ENCODE data around the gene SPCS2. TPM values are rescaled to one million over a fixed set of nuclear protein-coding genes. Genes with fewer than 3 reads are reported as not detected.
"Not testable (repeated sequence)": the region's sequence is repeated elsewhere in the genome, so short reads cannot be mapped to it uniquely, and the experiment has no call there.

The SPCS2 gene
- total RNA-seq, 1 donor from 2014 or later = 120 TPM

DNA sequence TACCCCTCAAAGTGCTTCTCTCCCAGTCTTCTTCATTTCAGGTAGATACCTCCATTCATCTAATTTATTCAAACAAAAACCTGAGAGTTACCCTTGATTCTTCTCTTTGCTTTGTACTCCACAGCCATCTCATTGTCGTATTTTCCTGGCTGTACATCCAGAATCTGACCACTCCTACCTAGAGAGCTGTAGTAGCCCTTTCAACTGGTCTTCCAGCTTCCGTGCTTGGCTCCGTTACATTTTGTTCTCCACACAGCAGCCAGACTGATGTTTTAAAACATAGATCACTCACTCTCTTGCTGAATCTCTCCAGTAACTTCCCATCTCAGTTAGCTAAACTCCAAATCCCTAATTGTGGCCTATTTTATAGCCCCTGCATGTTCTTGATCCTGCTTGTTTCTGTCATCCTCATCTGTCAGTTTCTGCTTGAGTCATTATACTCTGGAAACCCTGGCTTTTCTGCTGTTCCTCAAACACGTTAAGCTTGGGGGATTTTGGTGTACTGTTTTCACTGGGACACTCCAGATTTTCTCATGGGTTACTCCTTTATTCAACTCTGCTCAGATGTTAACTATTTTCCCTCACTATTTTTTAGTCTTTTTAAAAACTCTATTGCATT, 7.4 kb downstream of the SPCS2 start:
- no peak overlapping the region for H3K4me3 Mint-ChIP-seq (ENCODE audit: unreplicated experiment)
- H3K27ac ChIP-seq (ENCODE audit: low read depth, low read length) = no peak overlapping the region
- no peaks in the 10 kb centered on the region for H3K9me3 Mint-ChIP-seq (ENCODE audit: unreplicated experiment)
- H3K36me3 ChIP-seq (ENCODE audit: insufficient read depth, low read length) = peaks cover 7% of the 10 kb centered on the region
- H3K27me3 Mint-ChIP-seq (ENCODE audit: low read depth, unreplicated experiment) = no peaks in the 10 kb centered on the region
- H2AFZ ChIP-seq (ENCODE audit: low read depth, low read length) = no peak overlapping the region
- DNase-seq (ENCODE audit: low read depth) = no peak
- H3K27me3 ChIP-seq (ENCODE audit: insufficient read depth, low read length) = no peaks in the 10 kb centered on the region
- no peak for FAIRE-seq
- peaks cover 2% of the 10 kb centered on the region for H3K36me3 Mint-ChIP-seq (ENCODE audit: low read depth, unreplicated experiment)
- no peaks in the 10 kb centered on the region for H3K4me1 ChIP-seq (ENCODE audit: insufficient read depth, low read length)
- peaks cover 99% of the 10 kb centered on the region for H3K79me2 ChIP-seq (ENCODE audit: insufficient read depth, low read length)
- no peak overlapping the region for H3K4me2 ChIP-seq (ENCODE audit: low read length)
- no peak overlapping the region for H3K27ac Mint-ChIP-seq (ENCODE audit: unreplicated experiment)
- H3K9ac ChIP-seq (ENCODE audit: low read length) = no peak overlapping the region
- H3K4me3 ChIP-seq (ENCODE audit: insufficient read depth, low read depth, low read length) = no peak overlapping the region
- no peaks in the 10 kb centered on the region for H3K9me3 ChIP-seq (ENCODE audit: insufficient read depth, low read depth, low read length)
- TF ChIP-seq, protein P1, sequence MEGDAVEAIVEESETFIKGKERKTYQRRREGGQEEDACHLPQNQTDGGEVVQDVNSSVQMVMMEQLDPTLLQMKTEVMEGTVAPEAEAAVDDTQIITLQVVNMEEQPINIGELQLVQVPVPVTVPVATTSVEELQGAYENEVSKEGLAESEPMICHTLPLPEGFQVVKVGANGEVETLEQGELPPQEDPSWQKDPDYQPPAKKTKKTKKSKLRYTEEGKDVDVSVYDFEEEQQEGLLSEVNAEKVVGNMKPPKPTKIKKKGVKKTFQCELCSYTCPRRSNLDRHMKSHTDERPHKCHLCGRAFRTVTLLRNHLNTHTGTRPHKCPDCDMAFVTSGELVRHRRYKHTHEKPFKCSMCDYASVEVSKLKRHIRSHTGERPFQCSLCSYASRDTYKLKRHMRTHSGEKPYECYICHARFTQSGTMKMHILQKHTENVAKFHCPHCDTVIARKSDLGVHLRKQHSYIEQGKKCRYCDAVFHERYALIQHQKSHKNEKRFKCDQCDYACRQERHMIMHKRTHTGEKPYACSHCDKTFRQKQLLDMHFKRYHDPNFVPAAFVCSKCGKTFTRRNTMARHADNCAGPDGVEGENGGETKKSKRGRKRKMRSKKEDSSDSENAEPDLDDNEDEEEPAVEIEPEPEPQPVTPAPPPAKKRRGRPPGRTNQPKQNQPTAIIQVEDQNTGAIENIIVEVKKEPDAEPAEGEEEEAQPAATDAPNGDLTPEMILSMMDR (IDR thresholded peaks at IDR 0.05; ENCODE audit: insufficient read depth, low read depth, low read length) = no peak
- TF ChIP-seq EZH2 (IDR thresholded peaks at IDR 0.05; ENCODE audit: insufficient read depth, low read length) = no peak
- H4K20me1 ChIP-seq (ENCODE audit: insufficient read depth, low read length) = peaks cover 88% of the 10 kb centered on the region
- peaks cover 20% of the 10 kb centered on the region for H3K4me1 Mint-ChIP-seq (ENCODE audit: low read depth, unreplicated experiment)

GRCh38 chr11:74957937-74958629, 9.0 kb downstream of the SPCS2 start:
- Mint-ChIP-seq H3K36me3 (ENCODE audit: low read depth, unreplicated experiment) (peaks cover 2% of the 10 kb centered on the region), H3K27ac (ENCODE audit: unreplicated experiment) (no peak overlapping the region), H3K27me3 (ENCODE audit: low read depth, unreplicated experiment) (no peaks in the 10 kb centered on the region), H3K4me1 (ENCODE audit: low read depth, unreplicated experiment) (peaks cover 18% of the 10 kb centered on the region), H3K9me3 (ENCODE audit: unreplicated experiment) (no peaks in the 10 kb centered on the region), H3K4me3 (ENCODE audit: unreplicated experiment) (no peak overlapping the region)
- no peaks in the 10 kb centered on the region for H3K9me3 ChIP-seq (ENCODE audit: insufficient read depth, low read depth, low read length)
- H2AFZ ChIP-seq (ENCODE audit: low read depth, low read length) = no peak overlapping the region
- H3K27me3 ChIP-seq (ENCODE audit: insufficient read depth, low read length) = no peaks in the 10 kb centered on the region
- H3K27ac ChIP-seq (ENCODE audit: low read depth, low read length) = no peak overlapping the region
- TF ChIP-seq, protein P1 (IDR thresholded peaks at IDR 0.05; ENCODE audit: insufficient read depth, low read depth, low read length) = no peak
- no peak for TF ChIP-seq EZH2 (IDR thresholded peaks at IDR 0.05; ENCODE audit: insufficient read depth, low read length)
- FAIRE-seq (no peak), DNase-seq (ENCODE audit: low read depth) (no peak)
- H3K79me2 ChIP-seq (ENCODE audit: insufficient read depth, low read length) = peaks cover 99% of the 10 kb centered on the region
- H3K9ac ChIP-seq (ENCODE audit: low read length) = no peak overlapping the region
- H4K20me1 ChIP-seq (ENCODE audit: insufficient read depth, low read length) = peaks cover 92% of the 10 kb centered on the region
- H3K4me3 ChIP-seq (ENCODE audit: insufficient read depth, low read depth, low read length) = no peak overlapping the region
- no peaks in the 10 kb centered on the region for H3K4me1 ChIP-seq (ENCODE audit: insufficient read depth, low read length)
- H3K36me3 ChIP-seq (ENCODE audit: insufficient read depth, low read length) = peaks cover 7% of the 10 kb centered on the region
- no peak overlapping the region for H3K4me2 ChIP-seq (ENCODE audit: low read length)

DNA sequence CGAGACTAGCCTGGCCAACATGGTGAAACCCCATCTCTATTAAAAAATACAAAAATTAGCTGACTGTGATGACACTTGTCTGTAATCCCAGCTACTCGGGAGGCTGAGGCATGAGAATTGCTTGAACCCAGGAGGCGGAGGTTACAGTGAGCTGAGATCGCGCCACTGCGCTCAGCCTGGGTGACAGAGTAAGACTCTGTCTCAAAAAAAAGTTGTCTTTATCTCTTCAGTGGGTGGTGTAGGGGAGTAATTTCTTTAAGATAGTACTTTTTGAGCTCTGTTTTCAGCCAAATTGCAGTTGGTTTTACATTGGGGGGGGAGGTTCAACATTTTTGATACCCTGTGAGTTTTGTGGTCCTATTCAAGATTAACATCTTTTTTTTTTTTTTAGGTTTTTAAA, 11.1 kb downstream of the SPCS2 start:
- H3K9me3 Mint-ChIP-seq (ENCODE audit: unreplicated experiment); H3K4me3 ChIP-seq (ENCODE audit: insufficient read depth, low read depth, low read length); H3K4me3 Mint-ChIP-seq (ENCODE audit: unreplicated experiment); H3K9ac ChIP-seq (ENCODE audit: low read length); H3K36me3 Mint-ChIP-seq (ENCODE audit: low read depth, unreplicated experiment); H3K27me3 ChIP-seq (ENCODE audit: insufficient read depth, low read length); H3K27ac ChIP-seq (ENCODE audit: low read depth, low read length); DNase-seq (ENCODE audit: low read depth); H3K4me2 ChIP-seq (ENCODE audit: low read length); H3K36me3 ChIP-seq (ENCODE audit: insufficient read depth, low read length); H3K4me1 ChIP-seq (ENCODE audit: insufficient read depth, low read length); H3K27me3 Mint-ChIP-seq (ENCODE audit: low read depth, unreplicated experiment); H3K27ac Mint-ChIP-seq (ENCODE audit: unreplicated experiment); H3K9me3 ChIP-seq (ENCODE audit: insufficient read depth, low read depth, low read length); FAIRE-seq; H2AFZ ChIP-seq (ENCODE audit: low read depth, low read length): not testable (repeated sequence)
- Histone ChIP-seq H4K20me1 (ENCODE audit: insufficient read depth, low read length) (peaks cover 91% of the 10 kb centered on the region), H3K79me2 (ENCODE audit: insufficient read depth, low read length) (peaks cover 99% of the 10 kb centered on the region)
- H3K4me1 Mint-ChIP-seq (ENCODE audit: low read depth, unreplicated experiment) = peaks cover 18% of the 10 kb centered on the region
